Keratinocyte (primary cell): ENCODE data around the gene ZFAND6. TPM values are rescaled to one million over a fixed set of nuclear protein-coding genes. Genes with fewer than 3 reads are reported as not detected.

Experiments used
- DNase-seq: peaks from one replicate; pipeline ENCODE4 v3.0.0-alpha.2; 2011; ENCODE audit warnings: low read depth, missing footprints, low spot score
- FAIRE-seq: peaks from 2 replicates; lab custom pipeline; 2011; peaks lifted over from hg19 to GRCh38; lab: Jason Lieb, UNC
- H2AFZ ChIP-seq: 2 replicates; pipeline ENCODE4 v1.6.0; 2012; ENCODE audit warnings: low read length, control low read depth, inconsistent platforms; ENCODE audit not compliant: control insufficient read depth
- H3K27ac ChIP-seq: 2 replicates; pipeline ENCODE4 v1.5.1; 2011; ENCODE audit warnings: low read length; ENCODE audit not compliant: control insufficient read depth, insufficient read depth
- H3K27me3 ChIP-seq: 3 replicates; pipeline ENCODE4 v1.6.0; 2011; ENCODE audit warnings: low read length; ENCODE audit not compliant: control insufficient read depth, insufficient read depth; ENCODE audit errors: extremely low read depth
- H3K36me3 ChIP-seq, 2 experiments: 2 replicates in 1 of 2; 3 replicates in 1 of 2; pipeline ENCODE4 v1.5.1; 2011; ENCODE audit warnings: low read length in 2 of 2, mild to moderate bottlenecking in 1 of 2; ENCODE audit not compliant: control insufficient read depth in 2 of 2, insufficient read depth in 2 of 2; ENCODE audit errors: extremely low read depth in 1 of 2
- H3K4me1 ChIP-seq: 3 replicates; pipeline ENCODE4 v1.5.1; 2011; ENCODE audit warnings: low read length; ENCODE audit not compliant: control insufficient read depth, insufficient read depth; ENCODE audit errors: extremely low read depth
- H3K4me2 ChIP-seq: 3 replicates; pipeline ENCODE4 v1.6.0; 2011; ENCODE audit warnings: low read depth, low read length; ENCODE audit not compliant: control insufficient read depth, insufficient read depth; ENCODE audit errors: extremely low read depth
- H3K4me3 ChIP-seq, 3 experiments: fragments of 200-600 bp in 1 of 3; sonication (generic) in 1 of 3; 2 replicates in 2 of 3; 3 replicates in 1 of 3; pipeline ENCODE4 v1.5.1; 2011 to 2016; ENCODE audit warnings: low read length in 3 of 3, mild to moderate bottlenecking in 3 of 3, control low read depth in 2 of 3, inconsistent platforms in 1 of 3, low read depth in 1 of 3, mixed read lengths in 1 of 3, mixed run types in 1 of 3, moderate library complexity in 1 of 3; ENCODE audit not compliant: control insufficient read depth in 2 of 3, insufficient read depth in 2 of 3; ENCODE audit errors: extremely low read depth in 1 of 3
- H3K79me2 ChIP-seq: 2 replicates; pipeline ENCODE4 v1.6.0; 2012; ENCODE audit warnings: low read length; ENCODE audit not compliant: control insufficient read depth, insufficient read depth
- H3K9ac ChIP-seq: 3 replicates; pipeline ENCODE4 v1.6.0; 2011; ENCODE audit warnings: low read length; ENCODE audit not compliant: control insufficient read depth, insufficient read depth; ENCODE audit errors: extremely low read depth
- H3K9me1 ChIP-seq: 3 replicates; pipeline ENCODE4 v1.6.0; 2011; ENCODE audit warnings: low read length; ENCODE audit not compliant: control insufficient read depth, insufficient read depth; ENCODE audit errors: extremely low read depth
- H3K9me3 ChIP-seq: 2 replicates; pipeline ENCODE4 v1.5.1; 2012; ENCODE audit warnings: low read depth, low read length; ENCODE audit not compliant: control insufficient read depth
- H4K20me1 ChIP-seq: 3 replicates; pipeline ENCODE4 v1.6.0; 2011; ENCODE audit warnings: low read length; ENCODE audit not compliant: control insufficient read depth, insufficient read depth; ENCODE audit errors: extremely low read depth
- CTCF ChIP-seq, 3 experiments: IDR thresholded peaks in 1 of 3; conservative IDR thresholded peaks in 1 of 3; optimal IDR thresholded peaks in 1 of 3; 2 replicates in 2 of 3; 3 replicates in 1 of 3; pipeline versions ENCODE3 to v1.5.1; 2011; ENCODE audit warnings: low read length in 3 of 3, mild to moderate bottlenecking in 3 of 3, moderate library complexity in 2 of 3, control low read depth in 1 of 3, inconsistent platforms in 1 of 3; ENCODE audit not compliant: insufficient read depth in 2 of 3; ENCODE audit errors: extremely low read depth in 1 of 3
- EZH2 ChIP-seq: IDR thresholded peaks from one replicate; pipeline ENCODE4 v1.6.1; 2012; ENCODE audit warnings: inconsistent platforms, mild to moderate bottlenecking, low read length, moderate library complexity
- dilution Hi-C: fragments of 300-500 bp; cut with MboI; formaldehyde crosslinking; loops from one replicate; pipeline ENCODE4 v1.7.0; 2020; ENCODE audit warnings: low sequenced_read_pairs; ENCODE audit not compliant: extremely low pct_ligation_motif_present
- polyA plus RNA-seq, 5 experiments: library from polyadenylated mRNA; depleted of rRNA in 3 of 5; stranded (reverse) in 3 of 5; stranded (forward) in 1 of 5; unstranded in 1 of 5; fragments of >200 nt; gene quantifications; 1 replicate in 1 of 5; 2 replicates in 3 of 5; 3 replicates in 1 of 5; pipeline versions ENCODE4 v1.2.1 to v1.2.3, GENCODE V29; 2011 to 2012; ENCODE audit warnings: missing spikeins in 2 of 5, low read depth in 1 of 5, low replicate concordance in 1 of 5

Gene ZFAND6
- polyA plus RNA-seq, 1 donor (not counting 4 experiments of a cell fraction or from before 2014, with no cell fraction given): 142 TPM

GRCh38 chr15:80095969-80096368 lies 36.5 kb downstream of the ZFAND6 start:
- TF ChIP-seq CTCF (optimal IDR thresholded peaks at IDR 0.05 in 1 of 3, IDR thresholded peaks at IDR 0.05 in 1 of 3, conservative IDR thresholded peaks at IDR 0.05 in 1 of 3; ENCODE audit: extremely low read depth in 1 of 3, insufficient read depth in 2 of 3, low read length in 3 of 3): no peak
- no peak for TF ChIP-seq EZH2
- Histone ChIP-seq H3K9me1 (peaks cover 2% of the 10 kb centered on the region), H4K20me1 (peaks cover 7% of the 10 kb centered on the region), H3K79me2 (peaks cover 46% of the 10 kb centered on the region), H3K9me3 (no peaks in the 10 kb centered on the region), H3K9ac (no peak overlapping the region), H3K4me3 (no peak overlapping the region), H3K4me2 (no peak overlapping the region), H3K27me3 (no peaks in the 10 kb centered on the region), H3K4me1 (peaks cover 8% of the 10 kb centered on the region), H2AFZ (no peak overlapping the region), H3K36me3 (no peaks in the 10 kb centered on the region), H3K27ac (no peak overlapping the region)
- FAIRE-seq: no peak
- DNase-seq: no peak
- dilution Hi-C loops: no loop called here

GRCh38 chr15:80098341-80098740 lies 38.9 kb downstream of the ZFAND6 start:
- no peak for TF ChIP-seq EZH2
- no peak for TF ChIP-seq CTCF (optimal IDR thresholded peaks at IDR 0.05 in 1 of 3, IDR thresholded peaks at IDR 0.05 in 1 of 3, conservative IDR thresholded peaks at IDR 0.05 in 1 of 3; ENCODE audit: extremely low read depth in 1 of 3, insufficient read depth in 2 of 3, low read length in 3 of 3)
- no peaks in the 10 kb centered on the region for H3K27me3 ChIP-seq
- dilution Hi-C loops: no loop called here
- no peaks in the 10 kb centered on the region for H3K36me3 ChIP-seq
- H3K9me3 ChIP-seq: no peaks in the 10 kb centered on the region
- no peak for DNase-seq
- peaks cover 2% of the 10 kb centered on the region for H3K9me1 ChIP-seq
- no peak overlapping the region for H3K4me2 ChIP-seq
- no peak for FAIRE-seq
- no peak overlapping the region for H3K9ac ChIP-seq
- H4K20me1 ChIP-seq: peaks cover 7% of the 10 kb centered on the region
- H3K4me1 ChIP-seq: peaks cover 8% of the 10 kb centered on the region
- H2AFZ ChIP-seq: no peak overlapping the region
- no peak overlapping the region for H3K4me3 ChIP-seq
- no peak overlapping the region for H3K27ac ChIP-seq
- H3K79me2 ChIP-seq: peaks cover 43% of the 10 kb centered on the region
